Mammary epithelial cell (primary cell): ENCODE results near the gene TBX5.

Source experiments
- EZH2 ChIP-seq: IDR thresholded peaks from 2 replicates; pipeline ENCODE4 v1.6.1; 2012; ENCODE audit warnings: low read length, inconsistent platforms, borderline replicate concordance
- TF ChIP-seq, protein P1 (sequence below), 2 donors: IDR thresholded peaks in 1 of 2; conservative IDR thresholded peaks in 1 of 2; 2 replicates each; pipeline ENCODE4 v1.5.1; 2011 to 2012; ENCODE audit warnings: inconsistent platforms in 2 of 2, low read length in 2 of 2, mild to moderate bottlenecking in 2 of 2, control low read depth in 1 of 2, low read depth in 1 of 2; ENCODE audit not compliant: insufficient read depth in 1 of 2; ENCODE audit errors: extremely low read depth in 1 of 2

DNA sequence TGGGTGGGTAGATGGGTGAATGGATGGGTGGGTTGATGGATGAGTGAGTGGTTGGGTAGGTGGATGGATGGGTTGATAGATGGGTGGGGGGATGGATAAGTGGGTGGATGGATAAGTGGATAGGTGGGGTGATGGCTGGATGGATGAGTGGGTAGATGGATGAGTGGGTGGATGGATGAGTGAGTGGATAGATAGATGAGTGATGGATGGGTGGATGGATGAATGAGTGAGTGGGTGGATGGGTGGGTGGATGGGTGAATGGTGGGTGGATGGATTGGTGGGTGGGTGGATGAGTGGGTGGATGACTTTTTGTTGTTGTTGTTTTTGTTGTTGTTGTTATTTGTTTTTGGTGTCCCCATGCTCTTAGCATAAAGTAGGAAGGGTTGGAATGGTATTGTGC is 45.5 kb downstream of the TBX5 start:
- TF ChIP-seq, protein P1, sequence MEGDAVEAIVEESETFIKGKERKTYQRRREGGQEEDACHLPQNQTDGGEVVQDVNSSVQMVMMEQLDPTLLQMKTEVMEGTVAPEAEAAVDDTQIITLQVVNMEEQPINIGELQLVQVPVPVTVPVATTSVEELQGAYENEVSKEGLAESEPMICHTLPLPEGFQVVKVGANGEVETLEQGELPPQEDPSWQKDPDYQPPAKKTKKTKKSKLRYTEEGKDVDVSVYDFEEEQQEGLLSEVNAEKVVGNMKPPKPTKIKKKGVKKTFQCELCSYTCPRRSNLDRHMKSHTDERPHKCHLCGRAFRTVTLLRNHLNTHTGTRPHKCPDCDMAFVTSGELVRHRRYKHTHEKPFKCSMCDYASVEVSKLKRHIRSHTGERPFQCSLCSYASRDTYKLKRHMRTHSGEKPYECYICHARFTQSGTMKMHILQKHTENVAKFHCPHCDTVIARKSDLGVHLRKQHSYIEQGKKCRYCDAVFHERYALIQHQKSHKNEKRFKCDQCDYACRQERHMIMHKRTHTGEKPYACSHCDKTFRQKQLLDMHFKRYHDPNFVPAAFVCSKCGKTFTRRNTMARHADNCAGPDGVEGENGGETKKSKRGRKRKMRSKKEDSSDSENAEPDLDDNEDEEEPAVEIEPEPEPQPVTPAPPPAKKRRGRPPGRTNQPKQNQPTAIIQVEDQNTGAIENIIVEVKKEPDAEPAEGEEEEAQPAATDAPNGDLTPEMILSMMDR (conservative IDR thresholded peaks at IDR 0.05 in 1 of 2, IDR thresholded peaks at IDR 0.05 in 1 of 2; ENCODE audit: extremely low read depth in 1 of 2, insufficient read depth in 1 of 2, low read depth in 1 of 2, low read length in 2 of 2) = no peak
- no peak for TF ChIP-seq EZH2
